Measurements from ENCODE around the gene BAIAP2.
A peak's percentile ranks its signal among the peaks of the same experiment; 100 is the strongest.

BAIAP2 gene

DNA sequence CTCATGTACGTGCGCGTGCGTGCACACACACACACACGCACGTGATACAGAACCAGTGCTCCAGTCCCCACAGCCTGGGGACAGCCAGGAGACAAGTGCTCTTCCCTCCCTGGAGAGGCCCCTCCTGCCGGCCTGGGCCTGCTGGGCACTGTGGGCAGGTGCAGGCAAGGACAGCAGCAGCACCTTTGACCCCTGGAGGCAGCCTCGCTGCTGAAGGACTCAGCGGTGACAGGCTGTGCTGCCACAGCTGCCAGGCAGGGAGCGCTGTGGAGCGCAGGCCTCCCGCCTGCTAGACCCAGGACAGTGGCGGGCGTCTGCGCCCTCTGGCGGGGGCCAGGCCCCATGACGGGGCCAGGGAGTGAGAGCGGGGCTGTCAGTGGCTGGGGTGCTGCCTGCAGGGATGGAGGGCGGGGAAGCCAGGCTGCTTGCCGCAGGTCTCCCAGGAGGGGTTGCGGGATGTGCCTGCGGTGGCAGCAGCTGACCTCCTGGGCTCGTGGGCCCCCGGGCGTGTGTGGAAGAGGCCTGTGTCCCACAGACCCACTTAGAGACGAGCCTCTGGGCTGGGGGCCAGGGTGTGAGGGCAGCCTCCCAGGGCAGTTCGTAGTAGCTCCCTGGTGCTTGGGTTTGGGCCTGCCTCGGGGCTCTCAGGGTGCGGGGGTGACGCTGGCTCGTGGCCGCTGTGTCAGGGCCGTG is 66.8 kb downstream of the BAIAP2 start:
- H2AFZ ChIP-seq (ENCODE audit: low read depth, low read length, severe bottlenecking), result no peak overlapping the region
- H3K36me3 ChIP-seq (ENCODE audit: low read length), result no peaks in the 10 kb centered on the region
- no peaks in the 10 kb centered on the region for H3K79me2 ChIP-seq (ENCODE audit: insufficient read depth, low read length)
- no peak overlapping the region for H3K9ac ChIP-seq (ENCODE audit: low read length)
- H3K4me2 ChIP-seq (ENCODE audit: low read depth, low read length, poor library complexity, severe bottlenecking), result no peak overlapping the region
- TF ChIP-seq EZH2phosphoT487 (conservative IDR thresholded peaks at IDR 0.05; ENCODE audit: low read length), result no peak
- TF ChIP-seq, protein P1, sequence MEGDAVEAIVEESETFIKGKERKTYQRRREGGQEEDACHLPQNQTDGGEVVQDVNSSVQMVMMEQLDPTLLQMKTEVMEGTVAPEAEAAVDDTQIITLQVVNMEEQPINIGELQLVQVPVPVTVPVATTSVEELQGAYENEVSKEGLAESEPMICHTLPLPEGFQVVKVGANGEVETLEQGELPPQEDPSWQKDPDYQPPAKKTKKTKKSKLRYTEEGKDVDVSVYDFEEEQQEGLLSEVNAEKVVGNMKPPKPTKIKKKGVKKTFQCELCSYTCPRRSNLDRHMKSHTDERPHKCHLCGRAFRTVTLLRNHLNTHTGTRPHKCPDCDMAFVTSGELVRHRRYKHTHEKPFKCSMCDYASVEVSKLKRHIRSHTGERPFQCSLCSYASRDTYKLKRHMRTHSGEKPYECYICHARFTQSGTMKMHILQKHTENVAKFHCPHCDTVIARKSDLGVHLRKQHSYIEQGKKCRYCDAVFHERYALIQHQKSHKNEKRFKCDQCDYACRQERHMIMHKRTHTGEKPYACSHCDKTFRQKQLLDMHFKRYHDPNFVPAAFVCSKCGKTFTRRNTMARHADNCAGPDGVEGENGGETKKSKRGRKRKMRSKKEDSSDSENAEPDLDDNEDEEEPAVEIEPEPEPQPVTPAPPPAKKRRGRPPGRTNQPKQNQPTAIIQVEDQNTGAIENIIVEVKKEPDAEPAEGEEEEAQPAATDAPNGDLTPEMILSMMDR (IDR thresholded peaks at IDR 0.05; ENCODE audit: insufficient read depth, low read length, poor library complexity, severe bottlenecking), result peak; percentile 99
- H3K27ac ChIP-seq (ENCODE audit: low read depth, low read length), result no peak overlapping the region
- no peaks in the 10 kb centered on the region for H4K20me1 ChIP-seq (ENCODE audit: low read depth, low read length)
- H3K4me3 ChIP-seq (ENCODE audit: insufficient read depth, low read length, poor library complexity, severe bottlenecking), result no peak overlapping the region
- H3F3A ChIP-seq (ENCODE audit: insufficient read depth), result no peaks in the 10 kb centered on the region
- H3K27me3 ChIP-seq (ENCODE audit: low read length), result no peaks in the 10 kb centered on the region
- no peaks in the 10 kb centered on the region for H3K9me2 ChIP-seq (replicated peaks; ENCODE audit: insufficient read depth, low read length)
- H3K9me3 ChIP-seq (ENCODE audit: insufficient read depth, low read length), result no peaks in the 10 kb centered on the region

DNA sequence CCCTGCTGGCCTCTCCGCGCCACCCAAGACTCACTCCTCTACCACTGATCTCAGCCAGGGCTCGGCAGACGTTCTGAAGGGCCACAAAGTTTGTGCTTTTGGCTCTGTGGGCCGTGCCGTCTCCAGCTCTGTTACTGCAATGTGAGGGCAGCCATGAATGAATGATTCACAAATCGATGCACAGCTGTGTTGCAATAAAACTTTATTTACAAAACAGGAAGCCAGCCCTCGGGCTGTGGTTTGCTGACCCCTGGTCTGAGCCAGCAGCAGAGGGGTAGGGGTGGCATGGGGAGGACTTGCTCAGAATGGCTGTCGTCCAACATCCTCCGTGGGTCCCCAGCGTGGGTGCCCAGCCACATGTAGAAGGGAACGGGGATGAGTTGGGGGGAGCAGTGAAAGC is 67.4 kb downstream of the BAIAP2 start:
- H3K4me2 ChIP-seq (ENCODE audit: low read depth, low read length, poor library complexity, severe bottlenecking), result no peak overlapping the region
- TF ChIP-seq EZH2phosphoT487 (conservative IDR thresholded peaks at IDR 0.05; ENCODE audit: low read length), result no peak
- TF ChIP-seq, protein P1 (IDR thresholded peaks at IDR 0.05; ENCODE audit: insufficient read depth, low read length, poor library complexity, severe bottlenecking), result no peak
- H3K79me2 ChIP-seq (ENCODE audit: insufficient read depth, low read length), result no peaks in the 10 kb centered on the region
- H3K27ac ChIP-seq (ENCODE audit: low read depth, low read length), result no peak overlapping the region
- H4K20me1 ChIP-seq (ENCODE audit: low read depth, low read length), result no peaks in the 10 kb centered on the region
- no peaks in the 10 kb centered on the region for H3K9me3 ChIP-seq (ENCODE audit: insufficient read depth, low read length)
- H3K9me2 ChIP-seq (replicated peaks; ENCODE audit: insufficient read depth, low read length), result no peaks in the 10 kb centered on the region
- H3K9ac ChIP-seq (ENCODE audit: low read length), result no peak overlapping the region
- no peak overlapping the region for H2AFZ ChIP-seq (ENCODE audit: low read depth, low read length, severe bottlenecking)
- no peaks in the 10 kb centered on the region for H3K36me3 ChIP-seq (ENCODE audit: low read length)
- H3K4me3 ChIP-seq (ENCODE audit: insufficient read depth, low read length, poor library complexity, severe bottlenecking), result no peak overlapping the region
- H3F3A ChIP-seq (ENCODE audit: insufficient read depth), result no peaks in the 10 kb centered on the region
- no peaks in the 10 kb centered on the region for H3K27me3 ChIP-seq (ENCODE audit: low read length)

GRCh38 chr17:81102869-81103268 is 67.9 kb downstream of the BAIAP2 start:
- Histone ChIP-seq H3K36me3 (ENCODE audit: low read length) (no peaks in the 10 kb centered on the region), H3K27me3 (ENCODE audit: low read length) (no peaks in the 10 kb centered on the region), H3K9ac (ENCODE audit: low read length) (no peak overlapping the region), H4K20me1 (ENCODE audit: low read depth, low read length) (no peaks in the 10 kb centered on the region), H3K9me2 (replicated peaks; ENCODE audit: insufficient read depth, low read length) (no peaks in the 10 kb centered on the region), H3K4me3 (ENCODE audit: insufficient read depth, low read length, poor library complexity, severe bottlenecking) (no peak overlapping the region), H2AFZ (ENCODE audit: low read depth, low read length, severe bottlenecking) (no peak overlapping the region), H3K79me2 (ENCODE audit: insufficient read depth, low read length) (no peaks in the 10 kb centered on the region), H3K4me2 (ENCODE audit: low read depth, low read length, poor library complexity, severe bottlenecking) (no peak overlapping the region), H3F3A (ENCODE audit: insufficient read depth) (no peaks in the 10 kb centered on the region), H3K27ac (ENCODE audit: low read depth, low read length) (no peak overlapping the region), H3K9me3 (ENCODE audit: insufficient read depth, low read length) (no peaks in the 10 kb centered on the region)
- no peak for TF ChIP-seq EZH2phosphoT487 (conservative IDR thresholded peaks at IDR 0.05; ENCODE audit: low read length)
- TF ChIP-seq, protein P1 (IDR thresholded peaks at IDR 0.05; ENCODE audit: insufficient read depth, low read length, poor library complexity, severe bottlenecking), result no peak

All from SU-DHL-6 (cell line).